Measurements from ENCODE around the gene BACH2. TPM values are rescaled to one million over a fixed set of nuclear protein-coding genes. Genes with fewer than 3 reads are reported as not detected.

BACH2 gene
- polyA plus RNA-seq, 1 donor (not counting 4 experiments of a cell fraction or from before 2014, with no cell fraction given), result 0.50 TPM

DNA sequence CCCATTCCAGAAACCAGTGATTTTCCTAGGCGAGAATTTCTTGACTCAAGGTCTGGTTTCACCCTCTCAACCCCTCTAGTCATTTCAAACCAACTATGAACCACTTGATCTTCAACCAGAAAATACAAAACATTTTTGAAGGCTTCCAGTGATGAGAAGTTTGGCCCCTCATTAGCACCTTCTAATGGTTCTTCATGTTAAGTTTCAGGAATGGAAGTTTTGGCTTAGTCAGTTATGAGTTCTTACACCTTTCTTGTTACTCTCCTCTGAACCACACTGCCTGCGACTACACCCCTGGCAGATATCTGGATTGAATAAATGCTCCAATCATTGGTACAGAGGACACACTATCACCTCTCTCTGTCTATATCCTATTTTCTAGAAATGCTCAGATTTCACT lies 335.2 kb downstream of the BACH2 start:
- H3K9me3 ChIP-seq (ENCODE audit: control insufficient read depth, low read depth, low read length), result no peaks in the 10 kb centered on the region
- H3K9me1 ChIP-seq (ENCODE audit: control insufficient read depth, extremely low read depth, insufficient read depth, low read length), result no peaks in the 10 kb centered on the region
- no peaks in the 10 kb centered on the region for H3K27me3 ChIP-seq (ENCODE audit: control insufficient read depth, extremely low read depth, insufficient read depth, low read length)
- H2AFZ ChIP-seq (ENCODE audit: control insufficient read depth, low read length), result no peak overlapping the region
- H3K27ac ChIP-seq (ENCODE audit: control insufficient read depth, insufficient read depth, low read length), result no peak overlapping the region
- H3K4me1 ChIP-seq (ENCODE audit: control insufficient read depth, extremely low read depth, insufficient read depth, low read length), result no peaks in the 10 kb centered on the region
- no peak for TF ChIP-seq EZH2 (IDR thresholded peaks at IDR 0.05; ENCODE audit: low read length)
- TF ChIP-seq, protein P1, sequence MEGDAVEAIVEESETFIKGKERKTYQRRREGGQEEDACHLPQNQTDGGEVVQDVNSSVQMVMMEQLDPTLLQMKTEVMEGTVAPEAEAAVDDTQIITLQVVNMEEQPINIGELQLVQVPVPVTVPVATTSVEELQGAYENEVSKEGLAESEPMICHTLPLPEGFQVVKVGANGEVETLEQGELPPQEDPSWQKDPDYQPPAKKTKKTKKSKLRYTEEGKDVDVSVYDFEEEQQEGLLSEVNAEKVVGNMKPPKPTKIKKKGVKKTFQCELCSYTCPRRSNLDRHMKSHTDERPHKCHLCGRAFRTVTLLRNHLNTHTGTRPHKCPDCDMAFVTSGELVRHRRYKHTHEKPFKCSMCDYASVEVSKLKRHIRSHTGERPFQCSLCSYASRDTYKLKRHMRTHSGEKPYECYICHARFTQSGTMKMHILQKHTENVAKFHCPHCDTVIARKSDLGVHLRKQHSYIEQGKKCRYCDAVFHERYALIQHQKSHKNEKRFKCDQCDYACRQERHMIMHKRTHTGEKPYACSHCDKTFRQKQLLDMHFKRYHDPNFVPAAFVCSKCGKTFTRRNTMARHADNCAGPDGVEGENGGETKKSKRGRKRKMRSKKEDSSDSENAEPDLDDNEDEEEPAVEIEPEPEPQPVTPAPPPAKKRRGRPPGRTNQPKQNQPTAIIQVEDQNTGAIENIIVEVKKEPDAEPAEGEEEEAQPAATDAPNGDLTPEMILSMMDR (optimal IDR thresholded peaks at IDR 0.05 in 1 of 3, IDR thresholded peaks at IDR 0.05 in 1 of 3, conservative IDR thresholded peaks at IDR 0.05 in 1 of 3; ENCODE audit: extremely low read depth in 1 of 3, insufficient read depth in 2 of 3, low read length in 3 of 3), result no peak
- FAIRE-seq, result no peak
- H3K36me3 ChIP-seq (ENCODE audit: control insufficient read depth in 2 of 2, extremely low read depth in 1 of 2, insufficient read depth in 2 of 2, low read length in 2 of 2), result no peaks in the 10 kb centered on the region
- dilution Hi-C loops (cut with MboI; ENCODE audit: extremely low pct_ligation_motif_present, low sequenced_read_pairs), result no loop called here
- H3K4me2 ChIP-seq (ENCODE audit: control insufficient read depth, extremely low read depth, insufficient read depth, low read depth, low read length), result no peak overlapping the region
- no peaks in the 10 kb centered on the region for H4K20me1 ChIP-seq (ENCODE audit: control insufficient read depth, extremely low read depth, insufficient read depth, low read length)
- H3K9ac ChIP-seq (ENCODE audit: control insufficient read depth, extremely low read depth, insufficient read depth, low read length), result no peak overlapping the region
- no peaks in the 10 kb centered on the region for H3K79me2 ChIP-seq (ENCODE audit: control insufficient read depth, insufficient read depth, low read length)
- DNase-seq (ENCODE audit: low read depth, low spot score), result no peak
- H3K4me3 ChIP-seq (ENCODE audit: control insufficient read depth in 2 of 3, extremely low read depth in 1 of 3, insufficient read depth in 2 of 3, low read depth in 1 of 3, low read length in 3 of 3), result no peak overlapping the region

GRCh38 chr6:89959883-89960282 lies 336.8 kb downstream of the BACH2 start:
- no peak for FAIRE-seq

More at GRCh38 chr6:89959883-89960282, 336.8 kb downstream of the BACH2 start:
- Histone ChIP-seq H3K79me2 (ENCODE audit: control insufficient read depth, insufficient read depth, low read length) (no peaks in the 10 kb centered on the region), H3K4me1 (ENCODE audit: control insufficient read depth, extremely low read depth, insufficient read depth, low read length) (no peaks in the 10 kb centered on the region), H3K9ac (ENCODE audit: control insufficient read depth, extremely low read depth, insufficient read depth, low read length) (no peak overlapping the region), H3K4me3 (ENCODE audit: control insufficient read depth in 2 of 3, extremely low read depth in 1 of 3, insufficient read depth in 2 of 3, low read depth in 1 of 3, low read length in 3 of 3) (no peak overlapping the region), H3K9me3 (ENCODE audit: control insufficient read depth, low read depth, low read length) (no peaks in the 10 kb centered on the region), H3K36me3 (ENCODE audit: control insufficient read depth in 2 of 2, extremely low read depth in 1 of 2, insufficient read depth in 2 of 2, low read length in 2 of 2) (no peaks in the 10 kb centered on the region), H3K9me1 (ENCODE audit: control insufficient read depth, extremely low read depth, insufficient read depth, low read length) (no peaks in the 10 kb centered on the region), H3K27me3 (ENCODE audit: control insufficient read depth, extremely low read depth, insufficient read depth, low read length) (no peaks in the 10 kb centered on the region), H4K20me1 (ENCODE audit: control insufficient read depth, extremely low read depth, insufficient read depth, low read length) (no peaks in the 10 kb centered on the region), H3K27ac (ENCODE audit: control insufficient read depth, insufficient read depth, low read length) (no peak overlapping the region), H2AFZ (ENCODE audit: control insufficient read depth, low read length) (no peak overlapping the region), H3K4me2 (ENCODE audit: control insufficient read depth, extremely low read depth, insufficient read depth, low read depth, low read length) (no peak overlapping the region)
- dilution Hi-C loops (cut with MboI; ENCODE audit: extremely low pct_ligation_motif_present, low sequenced_read_pairs), result no loop called here
- DNase-seq (ENCODE audit: low read depth, low spot score), result no peak
- TF ChIP-seq, protein P1 (optimal IDR thresholded peaks at IDR 0.05 in 1 of 3, IDR thresholded peaks at IDR 0.05 in 1 of 3, conservative IDR thresholded peaks at IDR 0.05 in 1 of 3; ENCODE audit: extremely low read depth in 1 of 3, insufficient read depth in 2 of 3, low read length in 3 of 3), result no peak

Data from keratinocyte (primary cell).